RKO (cell line): ENCODE measurements around the gene SGIP1.
A peak's percentile ranks its signal among the peaks of the same experiment; 100 is the strongest.
"Not testable (repeated sequence)": the region's sequence is repeated elsewhere in the genome, so short reads cannot be mapped to it uniquely, and the experiment has no call there.

Source experiments
- DNase-seq: peaks from one replicate; pipeline ENCODE4 v3.0.0-alpha.2; 2016; ENCODE audit warnings: low spot score

Gene SGIP1

GRCh38 chr1:66732407-66733166 is 198.6 kb downstream of the SGIP1 start:
- DNase-seq, result peak; percentile 92

GRCh38 chr1:66733348-66734017 is 199.5 kb downstream of the SGIP1 start:
- no peak for DNase-seq

GRCh38 chr1:66734531-66734930 is 200.6 kb downstream of the SGIP1 start:
- DNase-seq, result not testable (repeated sequence)

GRCh38 chr1:66737836-66738235 is 203.9 kb downstream of the SGIP1 start:
- no peak for DNase-seq

- no peak for DNase-seq
Measured at GRCh38 chr1:66739401-66740157, 205.6 kb downstream of the SGIP1 start.

- no peak for DNase-seq
Measured at GRCh38 chr1:66745451-66745850, 211.5 kb downstream of the SGIP1 start.

GRCh38 chr1:66747501-66747900 is 213.5 kb downstream of the SGIP1 start:
- no peak for DNase-seq

GRCh38 chr1:66750577-66750976 is 216.6 kb downstream of the SGIP1 start:
- DNase-seq, result no peak

GRCh38 chr1:66751160-66751559 is 217.2 kb downstream of the SGIP1 start:
- no peak for DNase-seq

GRCh38 chr1:66752000-66752592 is 218.1 kb downstream of the SGIP1 start, which contains the start of gene DYNLT5:
DYNLT5 (plus strand) TSS chr1:66752459; CDS start chr1:66754659, 2,200 bp downstream.
- DNase-seq, result no peak

- no peak for DNase-seq
Measured at GRCh38 chr1:66752671-66753371, 218.9 kb downstream of the SGIP1 start.

- no peak for DNase-seq
Measured at GRCh38 chr1:66757722-66758240, 223.8 kb downstream of the SGIP1 start.

- DNase-seq, result no peak
Measured at GRCh38 chr1:66758241-66758755, 224.3 kb downstream of the SGIP1 start.

GRCh38 chr1:66760506-66760905 is 226.6 kb downstream of the SGIP1 start:
- DNase-seq, result no peak

GRCh38 chr1:66761221-66761620 is 227.3 kb downstream of the SGIP1 start:
- peak; percentile 22 for DNase-seq

- DNase-seq, result peak; percentile 77
Measured at GRCh38 chr1:66764994-66765578, 231.1 kb downstream of the SGIP1 start.

GRCh38 chr1:66767626-66768025 is 233.7 kb downstream of the SGIP1 start:
- no peak for DNase-seq

- no peak for DNase-seq
Measured at GRCh38 chr1:66768965-66769364, 235.0 kb downstream of the SGIP1 start.

GRCh38 chr1:66769512-66770229 is 235.7 kb downstream of the SGIP1 start:
- no peak for DNase-seq

GRCh38 chr1:66770240-66770639 is 236.3 kb downstream of the SGIP1 start:
- no peak for DNase-seq
